HEK293 (cell line): ENCODE results near the gene PLEKHO2.
A peak's percentile ranks its signal among the peaks of the same experiment; 100 is the strongest.

ENCODE experiments used
- CTCF ChIA-PET: fragments of 350-600 bp; formaldehyde crosslinking; extraction: SDS; loops from one replicate; lab custom pipeline; 2021; ENCODE audit warnings: antibody characterized with exemption; lab: Yijun Ruan, JAX
- POLR2A ChIA-PET: fragments of 300-600 bp; formaldehyde crosslinking; extraction: SDS; loops from one replicate; lab custom pipeline; 2020; ENCODE audit warnings: antibody characterized with exemption, inconsistent platforms; lab: Yijun Ruan, JAX
- H3K27ac ChIP-seq: fragments of 200-500 bp; sonication (Bioruptor generic); 2 replicates; pipeline ENCODE4 v1.5.1; 2014; ENCODE audit warnings: low read depth, low read length, control low read depth, inconsistent platforms; ENCODE audit errors: extremely low read depth
- H3K36me3 ChIP-seq, 2 experiments: fragments of 200-500 bp in 1 of 2; sonication (Bioruptor generic) in 1 of 2; 1 replicate in 1 of 2; 2 replicates in 1 of 2; pipeline ENCODE4 v1.5.1; 2014 to 2017; ENCODE audit warnings: inconsistent platforms in 2 of 2, low read length in 2 of 2; ENCODE audit not compliant: control insufficient read depth in 2 of 2, insufficient read depth in 1 of 2
- H3K4me1 ChIP-seq: fragments of 200-500 bp; sonication (Bioruptor generic); 2 replicates; pipeline ENCODE4 v1.5.1; 2014; ENCODE audit warnings: mild to moderate bottlenecking, low read length, inconsistent platforms; ENCODE audit not compliant: control insufficient read depth, insufficient read depth
- H3K4me3 ChIP-seq: 2 replicates; pipeline ENCODE4 v1.5.1; 2011; ENCODE audit warnings: low read depth, mild to moderate bottlenecking, control low read depth, low read length, moderate library complexity
- H3K9me3 ChIP-seq: fragments of 200-500 bp; sonication (Bioruptor generic); 2 replicates; pipeline ENCODE4 v1.5.1; 2014; ENCODE audit warnings: low read depth, low read length, inconsistent platforms; ENCODE audit not compliant: control insufficient read depth, insufficient read depth
- KLF10 ChIP-seq: fragments of 450-650 bp; IDR thresholded peaks from 2 replicates; pipeline ENCODE4 v1.5.1; 2018; ENCODE audit warnings: missing biosample characterization, mild to moderate bottlenecking, missing genetic modification characterization
- MEIS1 ChIP-seq: sonication (generic); formaldehyde crosslinking; IDR thresholded peaks from 2 replicates; pipeline ENCODE4 v1.8.1; 2022; ENCODE audit warnings: missing genetic modification reagents, mild to moderate bottlenecking, borderline replicate concordance
- PRDM10 ChIP-seq: fragments of 450-650 bp; formaldehyde crosslinking; IDR thresholded peaks from 2 replicates; pipeline ENCODE4 v1.5.1; 2016; ENCODE audit warnings: missing biosample characterization, missing genetic modification characterization
- REPIN1 ChIP-seq: fragments of 450-650 bp; formaldehyde crosslinking; IDR thresholded peaks from 2 replicates; pipeline ENCODE4 v1.5.1; 2017; ENCODE audit warnings: missing biosample characterization, missing genetic modification characterization, low read depth
- TCF7L2 ChIP-seq: IDR thresholded peaks from 2 replicates; pipeline ENCODE4 v1.6.1; 2011; ENCODE audit warnings: low read depth, mild to moderate bottlenecking, inconsistent platforms, low read length, moderate library complexity, borderline replicate concordance
- TRIM28 ChIP-seq: IDR thresholded peaks from 2 replicates; pipeline ENCODE4 v1.6.1; 2011; ENCODE audit warnings: low read length, control low read depth, borderline replicate concordance
- ZBTB1 ChIP-seq: fragments of 450-650 bp; formaldehyde crosslinking; IDR thresholded peaks from 2 replicates; pipeline ENCODE4 v1.5.1; 2016; ENCODE audit warnings: missing biosample characterization, missing genetic modification characterization
- ZBTB20 ChIP-seq: fragments of 450-650 bp; formaldehyde crosslinking; IDR thresholded peaks from 2 replicates; pipeline ENCODE4 v1.5.1; 2016; ENCODE audit warnings: missing biosample characterization, missing genetic modification characterization
- ZBTB21 ChIP-seq: fragments of 450-650 bp; formaldehyde crosslinking; IDR thresholded peaks from 2 replicates; pipeline ENCODE4 v1.5.1; 2017; ENCODE audit warnings: missing biosample characterization, missing genetic modification characterization
- ZNF132 ChIP-seq: fragments of 450-650 bp; formaldehyde crosslinking; IDR thresholded peaks from 2 replicates; pipeline ENCODE4 v1.5.1; 2017; ENCODE audit warnings: missing biosample characterization, missing genetic modification characterization, borderline replicate concordance
- ZNF19 ChIP-seq: fragments of 450-650 bp; formaldehyde crosslinking; IDR thresholded peaks from 2 replicates; pipeline ENCODE4; 2016; ENCODE audit warnings: missing biosample characterization, missing genetic modification characterization, low read depth
- ZNF2 ChIP-seq: fragments of 450-650 bp; formaldehyde crosslinking; IDR thresholded peaks from 2 replicates; pipeline ENCODE4 v1.5.1; 2016; ENCODE audit warnings: missing biosample characterization, missing genetic modification characterization
- ZNF211 ChIP-seq: fragments of 450-650 bp; formaldehyde crosslinking; IDR thresholded peaks from 2 replicates; pipeline ENCODE4 v1.5.1; 2016; ENCODE audit warnings: low read depth, missing biosample characterization, missing genetic modification characterization
- ZNF248 ChIP-seq: fragments of 450-650 bp; formaldehyde crosslinking; IDR thresholded peaks from 2 replicates; pipeline ENCODE4 v1.5.1; 2017; ENCODE audit warnings: missing biosample characterization, missing genetic modification characterization
- ZNF335 ChIP-seq: fragments of 450-650 bp; formaldehyde crosslinking; conservative IDR thresholded peaks from 2 replicates; pipeline ENCODE4 v1.5.1; 2016; ENCODE audit warnings: missing biosample characterization, missing genetic modification characterization
- ZNF37A ChIP-seq: fragments of 450-650 bp; IDR thresholded peaks from 2 replicates; pipeline ENCODE4 v1.5.1; 2018; ENCODE audit warnings: missing biosample characterization, missing genetic modification characterization
- ZNF394 ChIP-seq: fragments of 450-650 bp; formaldehyde crosslinking; IDR thresholded peaks from 2 replicates; pipeline ENCODE4 v1.5.1; 2016; ENCODE audit warnings: missing biosample characterization, missing genetic modification characterization, mild to moderate bottlenecking, moderate library complexity, borderline replicate concordance
- ZNF416 ChIP-seq: fragments of 450-650 bp; formaldehyde crosslinking; IDR thresholded peaks from 2 replicates; pipeline ENCODE4 v1.5.1; 2016; ENCODE audit warnings: missing biosample characterization, missing genetic modification characterization
- ZNF473 ChIP-seq: fragments of 450-650 bp; formaldehyde crosslinking; IDR thresholded peaks from 2 replicates; pipeline ENCODE4 v1.5.1; 2017; ENCODE audit warnings: missing biosample characterization, missing genetic modification characterization
- ZNF501 ChIP-seq: fragments of 450-650 bp; formaldehyde crosslinking; IDR thresholded peaks from 2 replicates; pipeline ENCODE4 v1.5.1; 2016; ENCODE audit warnings: missing biosample characterization, missing genetic modification characterization
- ZNF514 ChIP-seq: fragments of 450-650 bp; formaldehyde crosslinking; IDR thresholded peaks from 2 replicates; pipeline ENCODE4 v1.5.1; 2016; ENCODE audit warnings: missing biosample characterization, missing genetic modification characterization
- ZNF549 ChIP-seq: fragments of 450-650 bp; IDR thresholded peaks from 2 replicates; pipeline ENCODE4 v1.5.1; 2018; ENCODE audit warnings: missing biosample characterization, missing genetic modification characterization, mild to moderate bottlenecking, inconsistent platforms, moderate library complexity
- ZNF621 ChIP-seq: fragments of 450-650 bp; formaldehyde crosslinking; IDR thresholded peaks from 2 replicates; pipeline ENCODE4 v1.5.1; 2017; ENCODE audit warnings: missing biosample characterization, missing genetic modification characterization
- ZNF658 ChIP-seq: fragments of 450-650 bp; formaldehyde crosslinking; IDR thresholded peaks from 2 replicates; pipeline ENCODE4; 2016; ENCODE audit warnings: missing biosample characterization, missing genetic modification characterization
- ZNF76 ChIP-seq: fragments of 450-650 bp; formaldehyde crosslinking; IDR thresholded peaks from 2 replicates; pipeline ENCODE4; 2016; ENCODE audit warnings: low read depth, missing biosample characterization, missing genetic modification characterization, borderline replicate concordance
- ZNF785 ChIP-seq: fragments of 450-650 bp; formaldehyde crosslinking; IDR thresholded peaks from 2 replicates; pipeline ENCODE4 v1.5.1; 2016; ENCODE audit warnings: missing biosample characterization, missing genetic modification characterization

The PLEKHO2 gene

DNA sequence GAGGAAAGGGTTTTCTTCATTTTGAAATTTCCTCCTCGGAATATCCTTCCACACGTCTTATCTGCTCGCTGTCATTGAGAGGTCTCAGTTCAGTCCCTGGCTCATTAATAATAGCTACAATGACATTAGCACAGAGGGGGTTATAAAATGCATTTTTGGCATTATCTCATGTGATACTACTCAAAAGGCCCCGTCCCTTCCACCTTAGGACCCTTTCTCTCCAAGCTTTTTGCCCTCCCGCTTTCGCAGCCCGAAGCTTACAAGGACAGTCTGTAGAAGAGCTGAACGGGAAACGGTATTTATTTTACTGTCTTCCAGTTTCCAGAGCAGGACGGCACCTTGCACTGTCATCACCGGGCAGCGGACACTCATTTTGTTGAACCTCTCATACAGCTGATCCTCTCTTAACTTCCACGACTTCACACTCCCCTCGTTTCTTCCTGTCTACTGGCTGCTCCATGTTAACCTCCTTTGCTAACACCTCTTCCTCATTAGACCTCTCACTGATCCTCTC is 5.6 kb upstream of the PLEKHO2 start:
- no peaks in the 10 kb centered on the region for H3K36me3 ChIP-seq
- no peak for TF ChIP-seq ZBTB20 (tag by site-specific recombination)
- no peak for TF ChIP-seq ZNF76
- TF ChIP-seq PRDM10 (tag by site-specific recombination), result 0 out of 2 replicates have a peak, but pooled peaks have one; percentile 2
- no peak for TF ChIP-seq TRIM28
- no peak for TF ChIP-seq ZNF501 (tag by site-specific recombination)
- TF ChIP-seq KLF10 (tag by site-specific recombination), result no peak
- TF ChIP-seq ZNF132, result no peak
- TF ChIP-seq REPIN1, result no peak
- peak; percentile 78; the same call in 1 of the 2 replicates for TF ChIP-seq ZNF335 (tag by site-specific recombination)
- TF ChIP-seq ZNF2 (tag by site-specific recombination), result no peak
- no peak overlapping the region for H3K4me3 ChIP-seq
- H3K9me3 ChIP-seq, result no peaks in the 10 kb centered on the region
- no peaks in the 10 kb centered on the region for H3K4me1 ChIP-seq
- ChIA-PET POLR2A (no interaction called here), CTCF (no interaction called here)
- no peak overlapping the region for H3K27ac ChIP-seq

GRCh38 chr15:64837502-64837901 is 4.2 kb upstream of the PLEKHO2 start:
- TF ChIP-seq ZBTB1 (tag by site-specific recombination) (no peak), ZNF416 (tag by site-specific recombination) (no peak), ZNF514 (tag by site-specific recombination) (no peak), ZNF248 (tag by site-specific recombination) (no peak), ZNF473 (no peak), ZBTB21 (tag by site-specific recombination) (no peak), ZNF19 (tag by site-specific recombination) (no peak), ZNF211 (tag by site-specific recombination) (no peak), REPIN1 (no peak), ZNF621 (tag by site-specific recombination) (no peak), ZNF658 (no peak), MEIS1 (CRISPR knock-in tag) (no peak), ZNF549 (tag by site-specific recombination) (no peak), ZNF37A (tag by site-specific recombination) (no peak), ZNF394 (tag by site-specific recombination) (no peak), TCF7L2 (no peak), ZNF785 (tag by site-specific recombination) (no peak)
- H3K9me3 ChIP-seq, result no peaks in the 10 kb centered on the region
- no peaks in the 10 kb centered on the region for H3K36me3 ChIP-seq
- ChIA-PET CTCF (no interaction called here), POLR2A (interaction anchor here (0.6 to 0.7 kb wide), 2 partner anchors 19 to 176 kb away, joined by 3 to 4 read pairs; no protein-coding TSS in a partner anchor)
- H3K27ac ChIP-seq, result no peak overlapping the region
- H3K4me1 ChIP-seq, result no peaks in the 10 kb centered on the region
- no peak overlapping the region for H3K4me3 ChIP-seq
